OCI-LY1 (cell line): ENCODE data around the gene SNX1.
"Not testable (repeated sequence)": the region's sequence is repeated elsewhere in the genome, so short reads cannot be mapped to it uniquely, and the experiment has no call there.

Source experiments
- H2AFZ ChIP-seq: fragments of 200-600 bp; sonication (generic), shearing (Covaris generic); 2 replicates; pipeline ENCODE4 v1.6.0; 2014; ENCODE audit warnings: antibody characterized with exemption, mild to moderate bottlenecking, low read length
- H3F3A ChIP-seq: fragments of 200-600 bp; sonication (generic), shearing (Covaris generic); 2 replicates; pipeline ENCODE4 v1.6.0; 2014; ENCODE audit warnings: mild to moderate bottlenecking, antibody characterized with exemption, low read length, moderate library complexity; ENCODE audit not compliant: insufficient read depth
- H3K27ac ChIP-seq: fragments of 200-600 bp; sonication (generic); 2 replicates; pipeline ENCODE4 v1.5.1; 2014; ENCODE audit warnings: low read length, mixed run types, mild to moderate bottlenecking, low read depth; ENCODE audit not compliant: poor library complexity, severe bottlenecking
- H3K27me3 ChIP-seq: fragments of 200-600 bp; sonication (generic); 2 replicates; pipeline ENCODE4 v1.6.0; 2014; ENCODE audit warnings: antibody characterized with exemption, mild to moderate bottlenecking, low read length, moderate library complexity; ENCODE audit not compliant: insufficient read depth
- H3K36me3 ChIP-seq: fragments of 200-600 bp; sonication (generic); 2 replicates; pipeline ENCODE4 v1.6.1; 2014; ENCODE audit warnings: mild to moderate bottlenecking, antibody characterized with exemption, low read length, moderate library complexity, mixed read lengths; ENCODE audit not compliant: insufficient read depth
- H3K4me1 ChIP-seq: fragments of 200-600 bp; sonication (generic); 2 replicates; pipeline ENCODE4 v1.5.1; 2014; ENCODE audit warnings: mild to moderate bottlenecking, low read length, moderate library complexity; ENCODE audit not compliant: insufficient read depth, severe bottlenecking
- H3K4me2 ChIP-seq: fragments of 200-600 bp; sonication (generic), shearing (Covaris generic); 2 replicates; pipeline ENCODE4 v1.6.1; 2014; ENCODE audit warnings: low read length
- H3K4me3 ChIP-seq: fragments of 200-600 bp; sonication (generic); 2 replicates; pipeline ENCODE4 v1.5.1; 2014; ENCODE audit warnings: low read length, low read depth, mild to moderate bottlenecking, mixed read lengths; ENCODE audit not compliant: poor library complexity, severe bottlenecking
- H3K79me2 ChIP-seq: fragments of 200-600 bp; shearing (Covaris generic); 2 replicates; pipeline ENCODE4 v1.6.1; 2016; ENCODE audit warnings: mixed run types, low read length, mixed read lengths; ENCODE audit not compliant: insufficient read depth
- H3K9ac ChIP-seq: fragments of 200-600 bp; sonication (generic), shearing (Covaris generic); 2 replicates; pipeline ENCODE4 v1.6.1; 2014; ENCODE audit warnings: mild to moderate bottlenecking, low read length, mixed read lengths
- H3K9me2 ChIP-seq: fragments of 200-600 bp; sonication (generic), shearing (Covaris generic); 2 replicates; pipeline ENCODE4 v1.6.1; 2014; ENCODE audit warnings: low read depth, mild to moderate bottlenecking, low read length, mixed read lengths
- H3K9me3 ChIP-seq: fragments of 200-600 bp; shearing (Covaris generic); 2 replicates; pipeline ENCODE4 v1.6.1; 2014; ENCODE audit warnings: low read length, mixed read lengths
- H4K20me1 ChIP-seq: fragments of 200-600 bp; sonication (generic), shearing (Covaris generic); 2 replicates; pipeline ENCODE4 v1.6.0; 2016; ENCODE audit warnings: mild to moderate bottlenecking, low read length; ENCODE audit not compliant: insufficient read depth
- CTCF ChIP-seq: fragments of 200-600 bp; sonication (generic), shearing (Covaris generic); IDR thresholded peaks from 2 replicates; pipeline ENCODE4 v1.5.1; 2017; ENCODE audit warnings: mild to moderate bottlenecking, antibody characterized with exemption, low read length, moderate library complexity, mixed read lengths
- EZH2 ChIP-seq: fragments of 200-600 bp; sonication (generic), shearing (Covaris generic); IDR thresholded peaks from 2 replicates; pipeline ENCODE4 v1.8.0; 2017; ENCODE audit warnings: borderline replicate concordance, mixed run types, mild to moderate bottlenecking, antibody characterized with exemption, low read length, moderate library complexity, mixed read lengths

Gene SNX1

DNA sequence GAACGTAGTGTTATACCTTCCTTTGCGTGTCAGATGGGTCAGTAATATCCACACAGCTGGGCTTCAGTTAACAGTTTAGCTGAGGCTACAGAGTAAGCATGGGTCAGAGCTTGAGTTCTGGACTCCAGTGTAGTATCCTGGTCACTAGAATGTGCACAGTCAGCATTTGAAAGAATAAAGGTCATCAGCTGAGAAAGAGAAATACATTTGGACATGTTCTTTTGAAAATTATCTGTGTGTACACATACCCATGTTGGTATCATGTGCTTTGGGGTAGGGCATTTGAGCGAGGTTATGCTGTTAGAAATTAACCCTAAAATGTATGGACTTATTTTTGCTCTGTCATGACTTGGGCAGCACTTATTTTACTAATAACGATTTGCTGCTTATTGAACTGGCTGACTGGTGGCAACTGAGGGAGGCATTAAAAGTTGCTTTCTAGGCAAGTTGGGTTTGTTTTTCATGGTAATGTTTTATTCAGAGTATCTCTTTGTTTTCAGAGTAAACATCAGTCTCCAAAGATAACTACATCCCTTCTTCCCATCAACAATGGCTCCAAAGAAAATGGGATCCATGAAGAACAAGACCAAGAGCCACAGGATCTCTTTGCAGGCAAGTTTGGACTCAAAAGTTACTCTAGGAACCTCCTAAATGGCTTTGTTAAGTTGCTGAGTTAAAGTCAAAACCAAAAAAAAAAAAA, 16.4 kb downstream of the SNX1 start:
- Histone ChIP-seq H3K36me3 (peaks cover 53% of the 10 kb centered on the region; the same call in 1 of the 2 replicates), H4K20me1 (no peaks in the 10 kb centered on the region), H3K27me3 (no peaks in the 10 kb centered on the region), H3K4me3 (no peak overlapping the region), H3K9me3 (no peaks in the 10 kb centered on the region), H3F3A (no peaks in the 10 kb centered on the region), H3K4me1 (peaks cover 10% of the 10 kb centered on the region), H3K4me2 (no peak overlapping the region), H3K9me2 (no peaks in the 10 kb centered on the region), H3K79me2 (peaks cover 20% of the 10 kb centered on the region; the same call in 1 of the 2 replicates), H2AFZ (no peak overlapping the region), H3K27ac (no peak overlapping the region), H3K9ac (no peak overlapping the region)
- no peak for TF ChIP-seq CTCF
- no peak for TF ChIP-seq EZH2

DNA sequence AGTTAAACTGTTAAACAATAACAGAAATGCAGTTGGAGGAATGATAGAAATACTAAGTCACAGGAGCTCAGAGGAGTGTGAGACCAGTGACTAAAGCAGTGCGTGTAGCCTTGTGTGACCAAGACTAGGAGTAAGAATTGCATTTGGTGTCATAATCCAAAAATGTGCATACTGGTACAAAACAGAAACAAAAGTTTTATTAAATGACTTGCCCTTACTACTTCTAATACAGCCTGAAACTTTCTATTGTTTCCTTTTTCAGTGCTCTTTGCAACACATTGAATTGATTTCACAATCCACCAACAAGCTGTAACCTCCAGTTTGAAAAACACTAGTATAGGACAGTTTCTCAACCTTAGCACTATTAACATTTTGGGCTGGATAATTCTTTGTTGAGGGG, 17.1 kb downstream of the SNX1 start:
- peaks cover 16% of the 10 kb centered on the region; the same call in 1 of the 2 replicates for H3K79me2 ChIP-seq
- H3K9ac ChIP-seq = no peak overlapping the region
- no peaks in the 10 kb centered on the region for H3F3A ChIP-seq
- no peak overlapping the region for H3K27ac ChIP-seq
- H2AFZ ChIP-seq = no peak overlapping the region
- H3K9me3 ChIP-seq = no peaks in the 10 kb centered on the region
- peaks cover 59% of the 10 kb centered on the region; the same call in 1 of the 2 replicates for H3K36me3 ChIP-seq
- H4K20me1 ChIP-seq = no peaks in the 10 kb centered on the region
- no peak for TF ChIP-seq EZH2
- TF ChIP-seq CTCF = no peak
- no peaks in the 10 kb centered on the region for H3K27me3 ChIP-seq
- no peak overlapping the region for H3K4me2 ChIP-seq
- peaks cover 10% of the 10 kb centered on the region for H3K4me1 ChIP-seq
- no peak overlapping the region for H3K4me3 ChIP-seq
- no peaks in the 10 kb centered on the region for H3K9me2 ChIP-seq

GRCh38 chr15:64117759-64118487, 22.1 kb downstream of the SNX1 start:
- H3K9me3 ChIP-seq = no peaks in the 10 kb centered on the region
- H3F3A ChIP-seq = no peaks in the 10 kb centered on the region
- H3K9me2 ChIP-seq = no peaks in the 10 kb centered on the region
- H3K27ac ChIP-seq = no peak overlapping the region
- H3K9ac ChIP-seq = no peak overlapping the region
- H3K4me2 ChIP-seq = no peak overlapping the region
- H3K36me3 ChIP-seq = peaks cover 94% of the 10 kb centered on the region
- H2AFZ ChIP-seq = no peak overlapping the region
- H3K27me3 ChIP-seq = no peaks in the 10 kb centered on the region
- no peaks in the 10 kb centered on the region for H3K4me1 ChIP-seq
- no peak overlapping the region for H3K4me3 ChIP-seq
- no peaks in the 10 kb centered on the region for H4K20me1 ChIP-seq
- no peak for TF ChIP-seq CTCF
- TF ChIP-seq EZH2 = no peak
- H3K79me2 ChIP-seq = no peaks in the 10 kb centered on the region

GRCh38 chr15:64120322-64120721, 24.5 kb downstream of the SNX1 start:
- not testable (repeated sequence) for H3K27me3 ChIP-seq, H2AFZ ChIP-seq, H3K9me3 ChIP-seq, H3K9ac ChIP-seq, H3K9me2 ChIP-seq, H3K4me3 ChIP-seq, H3K4me1 ChIP-seq, H4K20me1 ChIP-seq, H3K79me2 ChIP-seq, H3K27ac ChIP-seq, H3F3A ChIP-seq, H3K4me2 ChIP-seq
- H3K36me3 ChIP-seq = peaks cover 89% of the 10 kb centered on the region
